Activated CD4-positive, alpha-beta T cell treated with anti-CD3 and anti-CD28 coated beads, Interleukin-2, amount 50 U/mL, for 24 hours (primary cell): Measurements from ENCODE around the gene TRAPPC2L.

Experiments used
- DNase-seq, 2 donors: peaks; one replicate each; pipeline ENCODE4 v3.0.0-alpha.2; 2020; ENCODE audit warnings: low read depth in 1 of 2, low spot score in 1 of 2

Gene TRAPPC2L

GRCh38 chr16:88839026-88839529, 17.8 kb upstream of the TRAPPC2L start:
- DNase-seq, result no peak

- no peak for DNase-seq
Observed at GRCh38 chr16:88839745-88840599, 17.0 kb upstream of the TRAPPC2L start.

GRCh38 chr16:88840600-88841215, 16.2 kb upstream of the TRAPPC2L start:
- no peak for DNase-seq

GRCh38 chr16:88841521-88842307, 15.2 kb upstream of the TRAPPC2L start:
- DNase-seq, result no peak

- DNase-seq, result no peak
Observed at GRCh38 chr16:88842308-88842756, 14.6 kb upstream of the TRAPPC2L start.

GRCh38 chr16:88842806-88843205, 14.1 kb upstream of the TRAPPC2L start:
- DNase-seq, result no peak

- DNase-seq, result no peak
Observed at GRCh38 chr16:88843256-88843655, 13.7 kb upstream of the TRAPPC2L start.

GRCh38 chr16:88844419-88845036, 12.4 kb upstream of the TRAPPC2L start:
- no peak for DNase-seq

GRCh38 chr16:88846088-88846487, 10.8 kb upstream of the TRAPPC2L start:
- no peak for DNase-seq

GRCh38 chr16:88847654-88848053, 9.3 kb upstream of the TRAPPC2L start:
- no peak for DNase-seq

GRCh38 chr16:88848557-88848956, 8.4 kb upstream of the TRAPPC2L start:
- DNase-seq, result no peak

GRCh38 chr16:88850531-88851199, 6.3 kb upstream of the TRAPPC2L start:
- DNase-seq, result no peak

GRCh38 chr16:88851616-88852015, 5.3 kb upstream of the TRAPPC2L start:
- no peak for DNase-seq

GRCh38 chr16:88853325-88853941, 3.5 kb upstream of the TRAPPC2L start:
- DNase-seq, result no peak

GRCh38 chr16:88854306-88855111, 2.4 kb upstream of the TRAPPC2L start:
- no peak for DNase-seq

- DNase-seq, result no peak
Observed at GRCh38 chr16:88855176-88855575, 1.8 kb upstream of the TRAPPC2L start.

GRCh38 chr16:88855736-88856121, 1.2 kb upstream of the TRAPPC2L start:
- DNase-seq, result no peak

GRCh38 chr16:88856122-88856827, 652 bp upstream of the TRAPPC2L start:
- no peak for DNase-seq
